Natural killer cell treated with Interleukin-12 subunit alpha and Interleukin-12 subunit beta and Interleukin-15 and Interleukin-18, amount 100 ng/mL, for 72 hours (primary cell): Measurements from ENCODE around the gene APBA1. TPM values are rescaled to one million over a fixed set of nuclear protein-coding genes. Genes with fewer than 3 reads are reported as not detected.
A peak's percentile ranks its signal among the peaks of the same experiment; 100 is the strongest.

Experiments used
- ATAC-seq, 2 donors: fragments of 150-1000 bp; cut with Tn5 transposase in 1 of 2; sonication (Bioruptor Pico), chemical (Tn5 transposase) in 1 of 2; 2 replicates each; pipeline ENCODE4 v1.10.0; 2021
- DNase-seq: peaks from one replicate; pipeline ENCODE4 v3.0.0; 2022; ENCODE audit warnings: low spot score
- H3K27ac Mint-ChIP-seq, 2 donors: 1 replicate in 1 of 2; 2 replicates in 1 of 2; pipeline ENCODE4 v1.8.0; 2022; ENCODE audit warnings: mixed read lengths in 2 of 2, mild to moderate bottlenecking in 1 of 2, moderate library complexity in 1 of 2
- H3K27me3 Mint-ChIP-seq, 2 donors: 1 replicate in 1 of 2; 2 replicates in 1 of 2; pipeline ENCODE4 v1.8.0; 2022; ENCODE audit warnings: mixed read lengths in 2 of 2
- H3K36me3 Mint-ChIP-seq: one replicate; pipeline ENCODE4 v1.8.0; 2022; ENCODE audit warnings: mixed read lengths
- H3K4me1 Mint-ChIP-seq, 2 donors: 1 replicate in 1 of 2; 2 replicates in 1 of 2; pipeline ENCODE4 v1.8.0; 2022; ENCODE audit warnings: low read depth in 2 of 2, mixed read lengths in 2 of 2, mild to moderate bottlenecking in 1 of 2
- H3K4me3 Mint-ChIP-seq: one replicate; pipeline ENCODE4 v1.8.0; 2022; ENCODE audit warnings: mixed read lengths
- H3K9me3 Mint-ChIP-seq: 2 replicates; pipeline ENCODE4 v1.8.0; 2022; ENCODE audit warnings: mixed read lengths
- total RNA-seq, 2 donors: library from RNA; stranded (reverse); gene quantifications; one replicate each; pipeline ENCODE4 v1.2.3, GENCODE V29; 2022

Gene APBA1
- total RNA-seq, 2 donors from 2014 or later, result 0.57 to 1.3 TPM

DNA sequence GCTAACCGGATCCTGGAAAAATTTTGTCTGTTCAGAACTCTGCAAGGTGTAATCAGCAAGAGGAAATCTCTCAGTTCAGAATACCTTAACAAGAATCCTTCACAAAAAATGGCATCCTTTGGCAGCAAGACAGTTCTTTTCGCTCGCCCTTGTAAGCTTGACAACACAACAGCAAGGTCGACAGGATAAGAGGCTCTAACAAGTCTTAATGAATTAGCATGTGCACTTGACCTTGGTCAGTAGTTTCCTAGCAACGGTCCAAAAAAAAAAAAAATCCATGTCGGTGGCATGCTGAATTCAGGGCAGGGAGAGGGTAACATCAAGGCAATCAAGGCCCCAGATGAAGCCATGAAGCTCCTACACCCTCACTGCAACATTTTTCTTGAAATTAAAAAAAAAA, 172.8 kb downstream of the APBA1 start:
- Mint-ChIP-seq H3K4me3 (no peak overlapping the region), H3K4me1 (peaks cover 0 to 3% of the 10 kb centered on the region in 2 donors), H3K27ac (no peak overlapping the region), H3K9me3 (no peaks in the 10 kb centered on the region), H3K27me3 (peaks cover 6 to 11% of the 10 kb centered on the region in 2 donors), H3K36me3 (no peaks in the 10 kb centered on the region)
- DNase-seq (no peak), ATAC-seq (no peak)

DNA sequence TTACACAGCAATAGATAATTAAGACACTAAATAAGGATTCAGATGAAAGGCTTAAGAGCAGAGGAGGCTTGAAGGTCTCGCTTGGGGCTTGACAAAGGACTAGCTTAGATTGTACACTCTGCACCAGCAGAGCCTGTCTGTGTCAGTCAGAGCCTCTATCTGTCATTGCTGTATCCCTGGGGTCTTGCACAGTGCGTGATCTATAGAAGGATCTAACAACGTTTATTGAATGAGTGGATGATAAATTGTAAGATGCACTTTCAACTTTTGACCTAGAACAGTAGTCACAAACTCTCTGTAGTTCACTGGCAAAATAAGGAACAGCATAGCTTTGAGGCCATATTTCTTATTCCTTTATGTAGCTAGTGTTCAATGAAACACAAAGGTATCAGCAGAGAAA, 173.7 kb downstream of the APBA1 start:
- Mint-ChIP-seq H3K4me3 (no peak overlapping the region), H3K27ac (no peak overlapping the region), H3K27me3 (peaks cover 5 to 11% of the 10 kb centered on the region in 2 donors), H3K4me1 (peaks cover 0 to 3% of the 10 kb centered on the region in 2 donors), H3K36me3 (no peaks in the 10 kb centered on the region), H3K9me3 (no peaks in the 10 kb centered on the region)
- DNase-seq (no peak), ATAC-seq (no peak)

- no peaks in the 10 kb centered on the region for H3K36me3 Mint-ChIP-seq
- H3K27ac Mint-ChIP-seq, result no peak overlapping the region
- H3K9me3 Mint-ChIP-seq, result no peaks in the 10 kb centered on the region
- H3K27me3 Mint-ChIP-seq, result peaks cover 0 to 11% of the 10 kb centered on the region in 2 donors
- ATAC-seq (no peak), DNase-seq (no peak)
- no peak overlapping the region for H3K4me3 Mint-ChIP-seq
- H3K4me1 Mint-ChIP-seq, result no peaks in the 10 kb centered on the region
Measured at GRCh38 chr9:69497816-69498215, 174.4 kb downstream of the APBA1 start.

DNA sequence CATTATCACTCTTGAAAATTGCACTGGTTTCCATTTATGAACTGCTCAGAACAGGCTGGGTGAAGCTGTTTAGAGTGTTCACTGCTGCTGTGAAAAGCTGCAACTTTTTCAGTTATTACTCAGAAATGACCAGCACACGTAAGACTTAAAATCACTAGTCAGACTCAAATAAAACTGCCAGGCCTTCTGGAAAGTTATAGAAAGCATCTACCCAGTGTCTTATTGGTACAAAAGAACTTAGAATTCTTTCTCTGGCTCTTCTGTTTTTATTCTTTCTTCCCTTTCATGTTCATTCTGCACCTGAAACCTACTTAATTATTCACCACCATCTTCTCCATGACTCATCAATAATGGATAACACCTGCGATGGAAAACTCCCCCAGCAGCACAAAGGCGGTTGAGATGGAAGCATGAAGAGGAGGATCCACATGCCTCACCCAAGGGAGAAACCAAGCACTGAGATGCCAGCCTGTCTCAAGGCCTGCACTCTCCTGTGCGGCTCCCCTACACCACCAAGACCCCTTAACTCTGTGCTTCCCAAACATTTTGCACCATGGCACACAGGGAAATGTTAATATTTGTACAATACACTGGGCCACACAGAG, 175.2 kb downstream of the APBA1 start:
- H3K27me3 Mint-ChIP-seq, result peaks cover 0 to 11% of the 10 kb centered on the region in 2 donors
- no peak overlapping the region for H3K4me3 Mint-ChIP-seq
- no peaks in the 10 kb centered on the region for H3K9me3 Mint-ChIP-seq
- H3K4me1 Mint-ChIP-seq, result no peaks in the 10 kb centered on the region
- DNase-seq, result no peak
- no peak for ATAC-seq
- no peak overlapping the region for H3K27ac Mint-ChIP-seq
- H3K36me3 Mint-ChIP-seq, result no peaks in the 10 kb centered on the region

GRCh38 chr9:69495296-69495695, 176.9 kb downstream of the APBA1 start:
- no peak for DNase-seq
- Mint-ChIP-seq H3K36me3 (no peaks in the 10 kb centered on the region), H3K9me3 (no peaks in the 10 kb centered on the region), H3K4me1 (no peaks in the 10 kb centered on the region), H3K27ac (no peak overlapping the region), H3K4me3 (no peak overlapping the region), H3K27me3 (peaks cover 0 to 10% of the 10 kb centered on the region in 2 donors)
- no peak for ATAC-seq

DNA sequence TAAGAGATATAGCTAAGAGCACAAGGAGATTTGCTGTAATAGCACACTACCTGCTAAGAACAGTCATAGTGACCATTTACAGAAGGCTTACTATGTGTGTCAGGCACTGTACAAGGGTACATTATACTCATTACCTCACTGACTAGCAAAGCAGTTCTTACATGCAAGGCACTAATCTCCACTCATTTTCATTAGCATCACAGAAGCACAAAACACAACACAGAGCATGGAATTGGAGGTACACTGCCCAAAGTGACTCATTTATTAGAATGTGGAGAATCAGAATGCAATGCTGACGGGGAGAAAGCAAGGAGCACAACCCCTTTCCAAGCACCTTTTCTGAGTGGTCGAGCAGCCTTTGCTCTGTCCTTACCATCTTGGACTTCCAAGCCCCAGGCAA, 177.4 kb downstream of the APBA1 start:
- peaks cover 0 to 9% of the 10 kb centered on the region in 2 donors for H3K27me3 Mint-ChIP-seq
- H3K4me3 Mint-ChIP-seq, result no peak overlapping the region
- ATAC-seq (no peak), DNase-seq (no peak)
- H3K36me3 Mint-ChIP-seq, result no peaks in the 10 kb centered on the region
- no peaks in the 10 kb centered on the region for H3K4me1 Mint-ChIP-seq
- H3K27ac Mint-ChIP-seq, result no peak overlapping the region
- no peaks in the 10 kb centered on the region for H3K9me3 Mint-ChIP-seq

DNA sequence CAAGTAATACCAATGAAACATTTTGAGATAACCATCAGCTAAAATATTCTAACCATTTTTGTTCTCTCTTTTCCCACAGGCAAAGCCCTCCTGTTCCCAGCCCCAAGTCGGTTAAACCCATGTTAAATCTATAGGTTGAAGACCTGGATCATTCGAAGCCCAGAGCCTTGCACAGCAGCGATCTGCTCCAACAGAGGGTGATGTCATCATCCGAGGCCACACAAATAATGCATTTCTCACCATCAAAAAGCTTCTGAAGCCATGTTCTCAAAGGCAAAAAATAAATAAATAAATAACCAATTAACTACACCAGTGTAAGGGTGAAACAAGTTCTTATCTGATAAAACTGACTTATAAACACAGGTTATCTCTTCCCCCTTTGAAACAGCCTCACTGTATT, 178.0 kb downstream of the APBA1 start:
- H3K4me1 Mint-ChIP-seq, result no peaks in the 10 kb centered on the region
- no peaks in the 10 kb centered on the region for H3K9me3 Mint-ChIP-seq
- H3K27me3 Mint-ChIP-seq, result peaks cover 0 to 9% of the 10 kb centered on the region in 2 donors
- H3K27ac Mint-ChIP-seq, result no peak overlapping the region
- no peak for DNase-seq
- ATAC-seq, result no peak
- no peak overlapping the region for H3K4me3 Mint-ChIP-seq
- H3K36me3 Mint-ChIP-seq, result no peaks in the 10 kb centered on the region

- H3K9me3 Mint-ChIP-seq, result no peaks in the 10 kb centered on the region
- DNase-seq (no peak), ATAC-seq (no peak)
- no peak overlapping the region for H3K27ac Mint-ChIP-seq
- H3K4me3 Mint-ChIP-seq, result no peak overlapping the region
- H3K36me3 Mint-ChIP-seq, result no peaks in the 10 kb centered on the region
- H3K27me3 Mint-ChIP-seq, result peaks cover 0 to 9% of the 10 kb centered on the region in 2 donors
- no peaks in the 10 kb centered on the region for H3K4me1 Mint-ChIP-seq
Measured at GRCh38 chr9:69486498-69486897, 185.7 kb downstream of the APBA1 start.

- no peaks in the 10 kb centered on the region for H3K36me3 Mint-ChIP-seq
- no peak for DNase-seq
- H3K4me3 Mint-ChIP-seq, result no peak overlapping the region
- no peaks in the 10 kb centered on the region for H3K4me1 Mint-ChIP-seq
- no peaks in the 10 kb centered on the region for H3K9me3 Mint-ChIP-seq
- ATAC-seq, result no peak
- H3K27me3 Mint-ChIP-seq, result peaks cover 0 to 11% of the 10 kb centered on the region in 2 donors
- H3K27ac Mint-ChIP-seq, result no peak overlapping the region
Measured at GRCh38 chr9:69485466-69485865, 186.7 kb downstream of the APBA1 start.

GRCh38 chr9:69483886-69484422, 188.2 kb downstream of the APBA1 start:
- Mint-ChIP-seq H3K4me3 (no peak overlapping the region), H3K27ac (no peak overlapping the region), H3K4me1 (no peaks in the 10 kb centered on the region), H3K27me3 (peaks cover 0 to 11% of the 10 kb centered on the region in 2 donors), H3K9me3 (no peaks in the 10 kb centered on the region), H3K36me3 (no peaks in the 10 kb centered on the region)
- ATAC-seq (no peak), DNase-seq (no peak)

- no peak for DNase-seq
- H3K9me3 Mint-ChIP-seq, result no peaks in the 10 kb centered on the region
- ATAC-seq, result no peak
- no peak overlapping the region for H3K4me3 Mint-ChIP-seq
- no peaks in the 10 kb centered on the region for H3K36me3 Mint-ChIP-seq
- H3K27me3 Mint-ChIP-seq, result peaks cover 28 to 45% of the 10 kb centered on the region in 2 donors
- peaks cover 18 to 19% of the 10 kb centered on the region in 2 donors for H3K4me1 Mint-ChIP-seq
- no peak overlapping the region for H3K27ac Mint-ChIP-seq
Measured at GRCh38 chr9:69476797-69477196, 195.4 kb downstream of the APBA1 start.

- Mint-ChIP-seq H3K9me3 (no peaks in the 10 kb centered on the region), H3K4me3 (no peak overlapping the region), H3K27ac (no peak overlapping the region), H3K36me3 (no peaks in the 10 kb centered on the region), H3K4me1 (peaks cover 18 to 19% of the 10 kb centered on the region in 2 donors), H3K27me3 (peaks cover 26 to 45% of the 10 kb centered on the region in 2 donors)
- peak; percentile 71 to 72 for ATAC-seq
- DNase-seq, result no peak
Measured at GRCh38 chr9:69476016-69476415, 196.2 kb downstream of the APBA1 start.

DNA sequence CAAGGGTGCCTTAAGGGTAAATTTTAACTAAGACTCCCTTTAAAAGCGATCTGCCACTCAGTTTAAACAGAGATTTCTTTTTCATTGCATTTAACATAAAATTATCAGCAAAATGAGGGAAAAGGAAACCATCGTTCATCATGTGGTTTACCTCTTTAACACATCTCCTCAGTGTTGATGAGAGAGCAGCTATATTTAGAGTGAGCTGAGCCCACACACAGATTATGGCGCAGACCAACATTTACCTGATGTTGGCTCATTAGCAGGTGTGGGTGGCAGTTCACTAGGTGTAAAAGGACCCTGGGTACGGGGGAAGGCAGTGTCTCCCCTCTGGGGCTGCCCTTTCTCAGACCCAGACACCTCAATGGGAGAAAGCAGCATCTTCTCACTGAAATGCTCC, 197.3 kb downstream of the APBA1 start:
- no peaks in the 10 kb centered on the region for H3K36me3 Mint-ChIP-seq
- peak overlapping the region in 1 of 2 donors; percentile 18 for H3K27ac Mint-ChIP-seq

DNA sequence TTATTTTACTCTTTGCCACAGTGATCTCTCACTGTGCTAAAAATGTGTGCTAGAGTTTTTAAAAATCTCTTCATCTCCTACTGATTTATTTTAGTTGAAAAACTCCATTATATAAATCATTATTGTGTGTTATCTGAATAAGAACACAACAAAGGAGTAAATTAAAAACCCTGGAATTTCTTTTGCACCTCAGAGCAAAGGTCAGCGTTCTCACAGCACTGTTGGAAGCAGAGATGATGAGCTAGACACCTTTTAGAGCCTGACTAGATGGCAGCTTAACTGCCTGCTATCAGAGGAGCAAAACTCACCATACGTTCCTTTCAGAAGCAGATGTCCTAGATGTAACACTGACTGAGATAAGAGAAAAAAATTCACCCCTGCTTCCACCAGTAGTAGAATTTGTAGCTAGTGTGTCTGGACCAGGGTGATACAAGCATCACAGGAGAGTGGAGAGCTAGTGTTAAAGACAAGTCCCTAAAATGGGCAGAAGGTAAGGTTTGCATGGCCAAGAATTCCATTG, 200.0 kb downstream of the APBA1 start:
- H3K9me3 Mint-ChIP-seq, result no peaks in the 10 kb centered on the region
- no peak overlapping the region for H3K4me3 Mint-ChIP-seq
- peaks cover 26 to 45% of the 10 kb centered on the region in 2 donors for H3K27me3 Mint-ChIP-seq
- DNase-seq (no peak), ATAC-seq (no peak)
- no peak overlapping the region for H3K27ac Mint-ChIP-seq
- peaks cover 18 to 19% of the 10 kb centered on the region in 2 donors for H3K4me1 Mint-ChIP-seq
- no peaks in the 10 kb centered on the region for H3K36me3 Mint-ChIP-seq

More for the DNA sequence above, 197.3 kb downstream of the APBA1 start:
- ATAC-seq, result peak; percentile 68 to 73
- Mint-ChIP-seq H3K9me3 (no peaks in the 10 kb centered on the region), H3K4me3 (peak overlapping the region; percentile 56), H3K27me3 (peaks cover 26 to 45% of the 10 kb centered on the region in 2 donors), H3K4me1 (peaks cover 18 to 19% of the 10 kb centered on the region in 2 donors)
- DNase-seq, result no peak
